Fibroblast of lung (primary cell): ENCODE data around the gene F8A1.

Source experiments
- EZH2 ChIP-seq: IDR thresholded peaks from 2 replicates; pipeline ENCODE4 v1.5.1; 2012; ENCODE audit warnings: low read length, control low read depth, mild to moderate bottlenecking; ENCODE audit errors: missing control alignments
- TF ChIP-seq, protein P1 (sequence below), 2 donors: IDR thresholded peaks in 1 of 2; conservative IDR thresholded peaks in 1 of 2; 1 replicate in 1 of 2; 2 replicates in 1 of 2; pipeline ENCODE4 v1.5.1; 2011 to 2012; ENCODE audit warnings: low read length in 2 of 2, control low read depth in 1 of 2, inconsistent platforms in 1 of 2, low read depth in 1 of 2, mild to moderate bottlenecking in 1 of 2

DNA sequence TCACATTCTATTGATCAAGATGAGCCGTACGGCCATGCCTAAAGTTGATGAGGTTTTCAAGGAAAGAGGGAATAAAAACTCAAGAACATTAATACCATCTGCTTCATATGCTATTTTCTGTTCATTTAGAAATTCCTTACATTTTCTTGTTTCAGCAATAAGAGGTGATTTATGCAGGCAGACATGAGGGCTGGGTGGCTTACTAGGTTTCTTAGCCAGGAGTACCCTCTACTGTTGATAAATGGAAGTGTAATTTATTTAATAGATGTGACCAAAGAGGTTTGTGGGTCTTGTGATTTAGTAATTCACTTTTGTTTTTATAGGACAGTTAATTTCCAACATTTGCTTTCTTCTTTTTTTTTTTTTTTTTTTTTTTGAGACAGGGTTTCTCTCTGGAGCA, 45.3 kb upstream of the F8A1 start:
- TF ChIP-seq, protein P1, sequence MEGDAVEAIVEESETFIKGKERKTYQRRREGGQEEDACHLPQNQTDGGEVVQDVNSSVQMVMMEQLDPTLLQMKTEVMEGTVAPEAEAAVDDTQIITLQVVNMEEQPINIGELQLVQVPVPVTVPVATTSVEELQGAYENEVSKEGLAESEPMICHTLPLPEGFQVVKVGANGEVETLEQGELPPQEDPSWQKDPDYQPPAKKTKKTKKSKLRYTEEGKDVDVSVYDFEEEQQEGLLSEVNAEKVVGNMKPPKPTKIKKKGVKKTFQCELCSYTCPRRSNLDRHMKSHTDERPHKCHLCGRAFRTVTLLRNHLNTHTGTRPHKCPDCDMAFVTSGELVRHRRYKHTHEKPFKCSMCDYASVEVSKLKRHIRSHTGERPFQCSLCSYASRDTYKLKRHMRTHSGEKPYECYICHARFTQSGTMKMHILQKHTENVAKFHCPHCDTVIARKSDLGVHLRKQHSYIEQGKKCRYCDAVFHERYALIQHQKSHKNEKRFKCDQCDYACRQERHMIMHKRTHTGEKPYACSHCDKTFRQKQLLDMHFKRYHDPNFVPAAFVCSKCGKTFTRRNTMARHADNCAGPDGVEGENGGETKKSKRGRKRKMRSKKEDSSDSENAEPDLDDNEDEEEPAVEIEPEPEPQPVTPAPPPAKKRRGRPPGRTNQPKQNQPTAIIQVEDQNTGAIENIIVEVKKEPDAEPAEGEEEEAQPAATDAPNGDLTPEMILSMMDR (conservative IDR thresholded peaks at IDR 0.05 in 1 of 2, IDR thresholded peaks at IDR 0.05 in 1 of 2; ENCODE audit: low read depth in 1 of 2, low read length in 2 of 2) = peak; percentile 24 to 37
- TF ChIP-seq EZH2 = no peak
